Activated naive CD4-positive, alpha-beta T cell treated with Interleukin-2 at 50 U/mL for 16 hours (primary cell): Measurements from ENCODE around the gene OR52E4.

Experiments used
- DNase-seq: peaks from one replicate; pipeline ENCODE4 v3.0.0-alpha.2; 2020

OR52E4 gene

DNA sequence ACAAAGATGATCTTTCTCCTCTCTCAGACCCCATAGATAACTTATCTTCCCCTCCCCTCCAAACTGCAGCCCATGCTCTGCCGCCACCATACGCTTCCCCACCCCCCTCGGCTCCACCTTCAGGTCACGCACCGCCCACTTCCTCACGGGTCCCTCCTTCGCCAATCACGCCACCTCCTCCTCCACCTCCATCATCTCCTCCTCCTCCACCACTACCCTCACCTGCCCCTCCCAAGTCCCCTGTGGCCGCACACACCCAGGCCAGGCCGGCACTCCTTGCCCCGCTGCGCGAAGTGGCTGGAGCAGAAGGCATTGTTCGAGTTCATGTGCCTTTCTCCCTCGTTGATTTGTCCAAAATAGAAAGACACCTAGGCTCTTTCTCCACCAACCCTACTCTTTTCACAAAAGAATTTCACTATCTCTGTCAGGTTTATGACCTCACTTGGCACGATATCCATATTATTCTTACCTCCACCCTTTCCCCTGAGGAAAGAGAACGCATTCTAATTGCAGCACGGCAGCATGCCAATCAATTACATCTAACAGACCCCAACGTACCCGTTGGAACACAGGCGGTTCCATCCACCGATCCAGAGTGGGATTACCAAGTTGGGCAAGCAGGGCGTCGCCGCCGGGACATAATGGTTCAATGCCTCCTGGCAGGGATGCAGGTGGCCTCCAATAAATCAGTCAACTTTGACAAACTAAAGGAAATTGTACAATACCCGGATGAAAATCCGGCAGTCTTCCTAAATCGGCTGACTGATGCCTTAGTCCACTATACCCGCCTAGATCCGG, 49.3 kb downstream of the OR52E4 start:
- DNase-seq: no peak

DNA sequence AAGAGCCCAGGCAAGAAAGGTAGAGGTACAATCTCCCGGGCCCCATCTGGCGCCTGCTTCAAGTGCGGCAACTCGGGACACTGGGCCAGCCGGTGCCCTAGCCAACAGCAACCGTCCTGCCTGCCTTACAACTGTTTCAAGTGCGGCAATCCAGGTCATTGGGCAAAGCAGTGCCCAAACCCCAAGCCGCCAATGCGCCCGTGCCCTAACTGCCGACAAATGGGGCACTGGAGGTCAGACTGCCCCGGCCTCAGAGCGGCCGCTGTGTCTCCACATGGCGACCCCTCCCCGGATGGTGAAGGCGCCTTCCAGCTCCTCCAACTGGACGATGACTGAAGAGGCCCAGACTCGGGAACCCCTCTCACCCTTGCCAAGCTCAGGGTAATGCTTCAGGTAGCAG, 50.2 kb downstream of the OR52E4 start:
- no peak for DNase-seq

DNA sequence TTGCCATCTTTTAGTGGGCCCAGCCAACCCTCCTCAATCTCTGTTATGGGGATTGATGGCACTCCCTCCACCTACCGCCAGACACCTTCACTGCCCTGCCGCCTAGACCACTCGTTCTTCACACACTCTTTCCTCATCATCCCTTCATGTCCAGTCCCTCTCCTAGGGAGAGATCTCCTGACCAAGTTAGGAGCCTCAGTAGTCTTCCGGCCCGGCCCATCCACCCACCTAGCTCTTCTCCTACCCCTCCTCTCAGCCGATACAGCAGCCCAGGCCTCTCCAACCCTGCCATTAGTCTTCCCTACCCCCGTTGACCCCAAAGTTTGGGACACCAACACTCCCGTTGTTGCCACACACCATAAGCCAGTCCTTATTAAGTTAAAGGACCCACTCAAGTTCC, 50.6 kb downstream of the OR52E4 start:
- no peak for DNase-seq

DNA sequence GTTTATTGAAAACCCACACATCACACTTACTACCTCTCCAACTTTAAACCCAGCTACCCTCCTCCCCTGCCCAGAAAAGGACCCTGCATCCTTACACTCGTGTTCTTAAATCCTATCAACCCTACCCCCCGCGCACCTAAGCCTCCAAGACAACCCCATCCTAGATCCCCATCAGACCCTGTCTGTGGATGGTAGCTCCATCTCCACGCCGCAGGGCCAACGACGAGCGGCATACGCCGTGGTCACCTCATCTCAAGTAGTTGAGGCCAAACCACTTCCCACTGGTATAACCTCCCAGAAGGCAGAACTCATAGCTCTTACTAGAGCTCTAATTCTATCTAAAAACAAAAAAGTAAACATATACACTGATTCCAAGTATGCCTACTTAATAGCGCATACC, 52.2 kb downstream of the OR52E4 start:
- DNase-seq: no peak

DNA sequence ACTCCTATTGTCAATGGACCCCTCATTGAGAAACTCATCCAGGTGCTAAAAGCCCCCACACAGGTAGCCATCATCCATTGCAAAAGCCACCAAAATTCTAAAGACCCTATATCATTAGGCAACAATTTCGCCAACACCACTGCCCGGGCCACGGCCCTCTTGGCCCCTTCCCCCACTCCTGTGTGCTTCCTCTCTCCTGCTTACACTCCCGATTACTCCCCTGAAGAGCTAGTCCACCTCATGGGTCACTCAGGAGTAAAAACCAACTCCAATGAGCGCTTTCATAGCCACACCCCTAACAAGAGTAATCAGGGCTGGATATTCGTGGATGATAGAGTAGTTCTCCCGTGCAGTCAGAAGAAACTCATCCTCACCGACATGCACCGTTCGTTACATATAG, 52.7 kb downstream of the OR52E4 start:
- DNase-seq: no peak
